Endothelial cell of umbilical vein (primary cell): ENCODE measurements around the gene GHRHR.
A peak's percentile ranks its signal among the peaks of the same experiment; 100 is the strongest.

Source experiments
- CTCF ChIP-seq, 2 donors: IDR thresholded peaks; 1 replicate in 1 of 2; 2 replicates in 1 of 2; pipeline ENCODE4 v1.5.1; 2011; ENCODE audit warnings: low read length in 2 of 2, mild to moderate bottlenecking in 2 of 2, moderate library complexity in 2 of 2, control low read depth in 1 of 2, inconsistent platforms in 1 of 2, low read depth in 1 of 2; ENCODE audit not compliant: insufficient read depth in 1 of 2; ENCODE audit errors: extremely low read depth in 1 of 2
- EZH2 ChIP-seq: IDR thresholded peaks from 2 replicates; pipeline ENCODE4 v1.6.1; 2012; ENCODE audit warnings: borderline replicate concordance, low read depth, mild to moderate bottlenecking, moderate library complexity, low read length, inconsistent platforms; ENCODE audit not compliant: severe bottlenecking
- FOS ChIP-seq: IDR thresholded peaks from 2 replicates; pipeline ENCODE4 v1.6.1; 2011; ENCODE audit warnings: mild to moderate bottlenecking, low read length, moderate library complexity, borderline replicate concordance; ENCODE audit not compliant: insufficient read depth
- MAX ChIP-seq: IDR thresholded peaks from 2 replicates; pipeline ENCODE4 v1.6.1; 2011; ENCODE audit not compliant: insufficient read depth, insufficient read length
- MYC ChIP-seq: IDR thresholded peaks from one replicate; pipeline ENCODE4 v1.6.1; 2011; ENCODE audit warnings: mild to moderate bottlenecking, low read depth, low read length
- POLR2A ChIP-seq: IDR thresholded peaks from 2 replicates; pipeline ENCODE4 v1.6.1; 2012; ENCODE audit warnings: low read depth, mild to moderate bottlenecking, control low read depth, low read length

GRCh38 chr7:30920584-30921539, 42.9 kb upstream of the GHRHR start:
- no peak for TF ChIP-seq POLR2A
- TF ChIP-seq CTCF (IDR thresholded peaks at IDR 0.05; ENCODE audit: extremely low read depth in 1 of 2, insufficient read depth in 1 of 2, low read depth in 1 of 2, low read length in 2 of 2): no peak
- TF ChIP-seq EZH2: no peak
- TF ChIP-seq FOS: peak; percentile 27
- TF ChIP-seq MAX: no peak
- TF ChIP-seq MYC: no peak
